Activated T-cell treated with anti-CD3 and anti-CD28 coated beads, Interleukin-2, amount 50 U/mL, for 72 hours (primary cell): Measurements from ENCODE around the gene HNRNPA0. TPM values are rescaled to one million over a fixed set of nuclear protein-coding genes. Genes with fewer than 3 reads are reported as not detected.
A peak's percentile ranks its signal among the peaks of the same experiment; 100 is the strongest.

Experiments
- ATAC-seq, 2 donors: fragments of 150-1000 bp; cut with Tn5 transposase; replicated peaks in 1 of 2; 2 replicates each; pipeline ENCODE4 v1.10.0; 2021; ENCODE audit warnings: moderate library complexity in 2 of 2, mild to moderate bottlenecking in 1 of 2
- DNase-seq, 2 donors: peaks; one replicate each; pipeline ENCODE4 v3.0.0; 2021 to 2022; ENCODE audit warnings: mixed read lengths in 1 of 2
- H3K27ac Mint-ChIP-seq: one replicate; pipeline ENCODE4 v1.8.0; 2022; ENCODE audit warnings: mild to moderate bottlenecking, moderate library complexity, mixed read lengths
- H3K27me3 Mint-ChIP-seq: one replicate; pipeline ENCODE4 v1.8.0; 2022; ENCODE audit warnings: low read depth, mixed read lengths
- H3K36me3 Mint-ChIP-seq, 2 donors: one replicate each; pipeline ENCODE4 v1.8.0; 2022; ENCODE audit warnings: mixed read lengths in 2 of 2, mild to moderate bottlenecking in 1 of 2; ENCODE audit not compliant: insufficient read depth in 2 of 2
- H3K4me1 Mint-ChIP-seq: one replicate; pipeline ENCODE4 v1.8.0; 2022; ENCODE audit warnings: low read depth, mixed read lengths
- H3K4me3 Mint-ChIP-seq, 2 donors: one replicate each; pipeline ENCODE4 v1.8.0; 2022; ENCODE audit warnings: mild to moderate bottlenecking in 2 of 2, mixed read lengths in 2 of 2, moderate library complexity in 2 of 2
- H3K9me3 Mint-ChIP-seq, 2 donors: one replicate each; pipeline ENCODE4 v1.8.0; 2022; ENCODE audit warnings: mixed read lengths in 2 of 2
- total RNA-seq, 2 donors: library from RNA; stranded (reverse); gene quantifications; one replicate each; pipeline ENCODE4 v1.2.3, GENCODE V29; 2022

The HNRNPA0 gene
- total RNA-seq, 2 donors from 2014 or later = 36.3 to 38.2 TPM

DNA sequence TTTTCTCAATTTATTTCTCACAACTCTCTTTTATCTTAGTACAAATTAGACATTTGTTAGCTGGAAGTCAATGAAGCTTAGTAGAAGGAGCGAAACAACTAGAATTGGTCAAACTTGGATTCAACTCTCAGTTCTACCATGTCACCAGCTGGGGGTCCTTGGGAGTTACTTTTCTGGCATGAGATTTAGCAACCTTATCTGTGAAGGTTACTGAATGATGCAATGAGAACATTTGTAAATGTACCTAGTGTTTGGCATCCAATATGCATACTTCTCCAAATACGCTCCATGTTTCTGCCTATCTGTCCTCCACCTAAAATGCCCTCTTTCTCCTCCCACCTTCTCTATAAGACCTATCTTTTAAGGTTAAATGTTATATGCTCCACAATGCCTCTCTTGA lies 6.3 kb downstream of the HNRNPA0 start:
- DNase-seq = no peak
- Mint-ChIP-seq H3K27ac (no peak overlapping the region), H3K4me3 (no peak overlapping the region), H3K36me3 (peaks cover 8 to 16% of the 10 kb centered on the region in 2 donors), H3K9me3 (no peaks in the 10 kb centered on the region), H3K4me1 (peaks cover 24% of the 10 kb centered on the region), H3K27me3 (no peaks in the 10 kb centered on the region)
- ATAC-seq = no peak

DNA sequence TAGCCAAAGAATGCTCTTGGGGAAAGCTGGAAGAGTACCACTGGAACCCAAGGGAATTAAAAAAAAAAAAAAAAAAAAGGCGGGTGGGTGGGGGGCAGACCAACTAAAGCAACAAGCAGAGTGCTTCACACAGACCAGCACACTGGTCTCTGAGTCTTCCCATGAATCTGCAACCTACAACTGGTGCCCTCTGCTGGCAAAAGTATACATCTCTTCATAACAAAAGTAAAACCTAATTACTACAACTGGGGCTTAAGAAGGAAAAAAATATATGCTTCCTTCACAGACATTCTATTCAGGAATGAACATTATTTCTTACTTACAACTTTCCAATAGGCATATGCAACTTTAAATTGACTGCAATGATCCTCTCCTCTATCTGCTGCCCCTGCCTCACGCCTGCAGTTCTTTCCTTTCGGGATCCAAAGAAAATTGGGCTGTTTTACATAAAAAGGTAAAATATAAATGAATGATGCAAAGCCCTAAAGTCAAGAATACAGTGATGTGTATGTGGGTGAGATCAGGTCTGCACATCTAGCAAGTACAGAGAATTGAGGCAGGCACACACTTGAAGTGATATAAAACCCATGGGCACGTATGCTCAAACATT lies 11.0 kb downstream of the HNRNPA0 start:
- H3K27ac Mint-ChIP-seq = no peak overlapping the region
- H3K4me1 Mint-ChIP-seq = peaks cover 17% of the 10 kb centered on the region
- peaks cover 0 to 8% of the 10 kb centered on the region in 2 donors for H3K36me3 Mint-ChIP-seq
- peaks cover 0 to 2% of the 10 kb centered on the region in 2 donors for H3K9me3 Mint-ChIP-seq
- peak; percentile 63 for DNase-seq
- H3K27me3 Mint-ChIP-seq = no peaks in the 10 kb centered on the region
- peak; percentile 81 to 82 for ATAC-seq
- H3K4me3 Mint-ChIP-seq = no peak overlapping the region

GRCh38 chr5:137741718-137742117 lies 12.4 kb downstream of the HNRNPA0 start:
- Mint-ChIP-seq H3K36me3 (peaks cover 4 to 14% of the 10 kb centered on the region in 2 donors), H3K27me3 (no peaks in the 10 kb centered on the region)

DNA sequence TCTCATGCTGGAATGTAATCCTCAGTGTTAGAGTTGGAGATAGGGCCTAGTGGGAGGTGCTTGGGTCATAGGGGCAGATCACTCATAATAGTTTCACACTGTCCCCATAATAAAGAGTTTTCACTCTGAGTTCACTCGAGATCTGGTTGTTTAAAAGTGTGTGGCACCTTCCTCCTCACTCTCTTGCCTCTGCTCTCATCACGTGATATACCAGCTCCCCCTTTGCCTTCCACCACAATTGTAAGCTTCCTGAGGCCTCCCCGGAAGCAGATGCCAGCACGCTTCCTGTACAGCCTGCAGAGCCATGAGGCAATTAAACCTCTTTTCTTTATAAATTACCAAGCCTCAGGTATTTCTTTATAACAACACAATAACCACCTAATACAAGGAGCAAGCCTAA lies 14.4 kb downstream of the HNRNPA0 start:
- Mint-ChIP-seq H3K27ac (no peak overlapping the region), H3K27me3 (no peaks in the 10 kb centered on the region), H3K4me3 (no peak overlapping the region), H3K9me3 (peaks cover 3% of the 10 kb centered on the region in 2 donors), H3K36me3 (peaks cover 4 to 14% of the 10 kb centered on the region in 2 donors), H3K4me1 (peaks cover 17% of the 10 kb centered on the region)
- ATAC-seq (no peak), DNase-seq (no peak)

More at GRCh38 chr5:137741718-137742117, 12.4 kb downstream of the HNRNPA0 start:
- Mint-ChIP-seq H3K9me3 (peaks cover 3% of the 10 kb centered on the region in 2 donors), H3K27ac (no peak overlapping the region), H3K4me1 (peaks cover 17% of the 10 kb centered on the region), H3K4me3 (no peak overlapping the region)
- ATAC-seq (no peak), DNase-seq (no peak)

DNA sequence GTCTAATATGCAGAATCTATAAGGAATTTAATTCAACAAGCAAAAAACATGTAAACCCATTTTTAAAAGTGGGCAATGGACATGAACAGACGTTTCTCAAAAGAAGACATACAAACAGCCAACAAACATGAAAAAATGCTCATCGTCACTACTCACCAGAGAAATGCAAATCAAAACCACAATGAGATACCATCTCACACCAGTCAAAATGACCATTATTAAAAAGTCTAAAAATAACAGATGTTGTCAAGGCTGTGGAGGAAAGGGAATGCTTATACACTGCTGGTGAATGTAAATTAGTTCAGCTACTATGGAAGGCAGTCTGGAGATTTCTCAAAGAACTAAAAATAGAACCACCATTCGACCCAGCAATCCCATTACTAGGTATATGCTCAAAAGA lies 15.2 kb downstream of the HNRNPA0 start:
- ATAC-seq = no peak
- H3K4me1 Mint-ChIP-seq = peaks cover 17% of the 10 kb centered on the region
- H3K27ac Mint-ChIP-seq = no peak overlapping the region
- H3K9me3 Mint-ChIP-seq = peaks cover 3% of the 10 kb centered on the region in 2 donors
- H3K4me3 Mint-ChIP-seq = no peak overlapping the region
- H3K27me3 Mint-ChIP-seq = no peaks in the 10 kb centered on the region
- peaks cover 4 to 14% of the 10 kb centered on the region in 2 donors for H3K36me3 Mint-ChIP-seq
- no peak for DNase-seq

DNA sequence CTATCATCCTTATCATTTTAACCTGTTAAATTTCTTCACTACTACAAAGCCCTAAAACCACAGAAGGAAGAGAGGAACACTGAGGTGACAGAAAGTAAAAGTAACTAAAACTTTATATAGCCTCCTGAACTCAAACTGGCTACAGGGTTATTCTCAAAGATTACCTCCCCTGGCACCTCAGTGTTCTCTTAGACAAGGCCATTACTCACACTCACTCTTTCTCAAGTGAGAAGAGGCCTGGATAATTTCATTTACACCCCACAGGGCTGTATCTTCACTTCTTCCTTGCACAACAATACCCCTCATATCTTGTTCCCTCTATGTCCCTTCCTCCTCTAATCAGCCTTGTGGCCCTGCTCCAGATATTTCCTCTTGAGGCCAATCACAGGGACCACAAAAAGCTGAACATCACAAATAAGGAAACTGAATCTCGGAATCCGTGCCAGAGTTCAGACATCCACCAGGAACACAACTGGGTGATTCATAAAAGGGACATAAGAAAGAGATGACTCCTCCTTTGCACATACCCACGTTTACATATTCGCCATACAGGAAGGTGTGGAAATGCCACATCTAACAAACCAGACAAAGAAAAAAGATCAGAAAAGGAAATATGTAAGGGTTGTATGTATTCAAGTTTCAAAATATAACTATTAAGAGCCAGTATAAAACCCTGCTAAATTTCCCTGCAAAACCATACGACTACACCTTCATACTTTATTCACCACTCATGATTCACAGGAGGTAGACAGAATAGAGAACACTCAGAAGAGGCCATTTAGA lies 16.6 kb downstream of the HNRNPA0 start:
- H3K36me3 Mint-ChIP-seq = peaks cover 4 to 14% of the 10 kb centered on the region in 2 donors
- H3K4me3 Mint-ChIP-seq = no peak overlapping the region
- H3K9me3 Mint-ChIP-seq = peaks cover 3% of the 10 kb centered on the region in 2 donors
- peak; percentile 11 to 39 for DNase-seq
- H3K27me3 Mint-ChIP-seq = no peaks in the 10 kb centered on the region
- H3K4me1 Mint-ChIP-seq = peaks cover 17% of the 10 kb centered on the region
- H3K27ac Mint-ChIP-seq = peak overlapping the region; percentile 74
- peak; percentile 73 to 74 for ATAC-seq

DNA sequence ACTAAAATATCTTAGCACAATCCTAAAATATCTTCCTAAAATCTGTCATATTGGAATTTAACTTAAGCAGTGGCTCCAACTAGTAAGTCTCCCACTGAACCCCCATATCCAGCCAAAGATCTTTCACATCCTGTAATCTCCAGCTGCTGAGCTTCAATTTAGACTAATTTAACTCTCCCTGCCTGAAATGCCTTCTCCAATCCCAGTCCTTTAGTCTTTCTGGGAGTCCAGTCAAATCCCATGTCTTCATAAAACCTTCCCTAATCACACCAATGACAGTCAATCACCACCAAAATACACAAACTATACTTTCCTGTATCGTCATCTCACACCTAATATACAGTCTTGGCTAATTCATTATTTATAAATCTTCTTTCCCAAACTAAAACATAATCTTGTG lies 17.7 kb downstream of the HNRNPA0 start:
- Mint-ChIP-seq H3K4me3 (no peak overlapping the region), H3K36me3 (peaks cover 4 to 14% of the 10 kb centered on the region in 2 donors), H3K4me1 (peaks cover 25% of the 10 kb centered on the region), H3K9me3 (peaks cover 3% of the 10 kb centered on the region in 2 donors), H3K27me3 (no peaks in the 10 kb centered on the region), H3K27ac (no peak overlapping the region)
- ATAC-seq (no peak), DNase-seq (no peak)

DNA sequence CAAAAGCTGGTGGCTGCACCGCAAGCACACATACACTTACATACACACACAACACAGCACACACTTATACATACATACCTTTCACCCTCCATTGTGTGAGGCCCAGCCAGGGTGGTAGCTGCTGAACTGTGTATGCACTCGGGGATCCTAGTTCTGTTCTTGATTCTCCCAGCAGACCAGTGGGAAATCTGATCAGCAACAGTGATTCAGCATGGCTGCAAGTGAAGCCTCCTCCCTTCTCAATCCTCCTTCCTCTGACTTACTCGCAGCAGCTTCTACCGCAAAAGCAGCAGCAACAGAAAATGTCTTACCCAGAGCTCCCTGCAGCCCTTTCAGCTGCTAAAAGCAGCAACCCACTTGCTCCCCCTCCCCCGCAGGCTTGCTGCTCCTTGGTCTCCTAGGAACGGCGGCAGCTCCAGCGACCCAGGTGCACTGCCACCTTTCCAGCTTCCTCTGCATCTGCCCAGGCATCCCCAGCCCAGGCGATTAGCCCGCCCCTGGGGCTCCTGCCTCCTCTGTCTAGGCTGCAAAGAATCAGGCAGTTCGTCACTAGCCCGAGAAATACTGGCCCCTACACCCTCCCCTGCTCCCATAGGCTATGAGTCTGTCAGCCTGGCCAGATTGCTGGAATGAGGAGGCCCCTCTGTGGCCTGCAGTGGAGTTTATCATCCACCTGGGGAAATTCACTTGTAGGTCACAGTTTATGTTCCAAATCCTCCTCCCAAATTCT lies 18.4 kb downstream of the HNRNPA0 start, which contains the start of gene KLHL3:
Gene KLHL3, minus strand, starts transcription at position 535 of the 730 bp plus-strand sequence. Its CDS starts 443 bp downstream, at position 92.
- peak; percentile 36 to 46 for ATAC-seq
- Mint-ChIP-seq H3K4me3 (no peak within 1 kb of the TSS), H3K4me1 (peaks cover 33% of the 10 kb centered on the region), H3K36me3 (peaks cover 4 to 14% of the 10 kb centered on the region in 2 donors), H3K9me3 (peaks cover 3% of the 10 kb centered on the region in 2 donors), H3K27ac (no peak within 1 kb of the TSS), H3K27me3 (no peaks in the 10 kb centered on the region)
- peak; percentile 23 to 41 for DNase-seq

DNA sequence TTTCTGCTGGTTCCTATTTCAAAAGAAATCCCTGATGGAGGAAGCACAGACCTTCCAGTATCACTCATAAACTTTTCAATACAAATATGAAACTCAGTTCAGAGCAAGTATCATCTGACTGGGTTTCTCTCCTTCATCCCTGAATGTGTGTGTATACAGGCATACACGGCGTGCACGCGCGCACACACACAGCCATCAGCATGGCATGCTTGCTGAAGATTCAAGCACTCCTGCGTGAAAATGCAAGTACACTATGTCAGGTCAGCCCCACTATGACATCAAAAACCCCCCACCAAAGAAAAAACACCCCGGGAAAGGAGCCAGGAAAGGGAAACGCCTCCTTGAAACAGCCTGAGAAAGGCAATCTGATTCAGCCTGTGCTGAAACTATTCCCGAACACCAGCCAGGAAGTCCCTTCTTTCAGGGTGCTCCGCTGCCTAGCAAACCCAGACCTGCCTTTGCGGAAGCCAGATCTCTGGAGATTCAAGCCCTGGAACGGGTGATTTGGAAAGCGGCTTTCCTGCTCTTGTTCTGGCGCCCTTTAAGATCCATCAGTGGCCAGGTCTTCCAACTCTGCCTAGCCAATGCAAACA lies 19.1 kb downstream of the HNRNPA0 start:
- peaks cover 39% of the 10 kb centered on the region for H3K4me1 Mint-ChIP-seq
- ATAC-seq (peak; percentile 15), DNase-seq (peak in 1 of 2 donors; percentile 10)
- peaks cover 3% of the 10 kb centered on the region in 2 donors for H3K9me3 Mint-ChIP-seq
- no peaks in the 10 kb centered on the region for H3K27me3 Mint-ChIP-seq
- no peak overlapping the region for H3K27ac Mint-ChIP-seq
- peaks cover 4 to 14% of the 10 kb centered on the region in 2 donors for H3K36me3 Mint-ChIP-seq
- H3K4me3 Mint-ChIP-seq = no peak overlapping the region

DNA sequence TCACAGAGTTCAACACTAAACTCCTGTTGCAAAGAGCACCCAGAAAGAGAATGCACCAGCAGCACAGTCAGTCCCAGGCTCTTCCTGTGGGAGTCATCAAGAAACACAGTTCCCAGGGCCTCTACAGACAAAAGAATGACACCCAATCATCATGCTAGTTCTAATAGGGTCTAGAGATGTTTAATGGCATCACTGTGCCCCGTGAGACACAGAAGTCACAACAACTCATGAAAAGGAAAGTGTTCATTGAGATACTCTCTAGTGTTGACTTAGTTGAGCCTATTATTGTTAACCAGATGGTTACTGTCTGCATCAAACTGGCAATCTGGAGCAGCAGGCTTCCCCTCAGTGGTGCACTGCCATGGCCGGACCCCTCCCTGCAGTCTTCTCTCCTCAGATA lies 19.8 kb downstream of the HNRNPA0 start:
- peaks cover 4 to 12% of the 10 kb centered on the region in 2 donors for H3K36me3 Mint-ChIP-seq
- H3K27me3 Mint-ChIP-seq = no peaks in the 10 kb centered on the region
- no peak overlapping the region for H3K4me3 Mint-ChIP-seq
- H3K27ac Mint-ChIP-seq = no peak overlapping the region
- peaks cover 35% of the 10 kb centered on the region for H3K4me1 Mint-ChIP-seq
- DNase-seq (no peak), ATAC-seq (no peak)
- H3K9me3 Mint-ChIP-seq = peaks cover 1 to 3% of the 10 kb centered on the region in 2 donors

DNA sequence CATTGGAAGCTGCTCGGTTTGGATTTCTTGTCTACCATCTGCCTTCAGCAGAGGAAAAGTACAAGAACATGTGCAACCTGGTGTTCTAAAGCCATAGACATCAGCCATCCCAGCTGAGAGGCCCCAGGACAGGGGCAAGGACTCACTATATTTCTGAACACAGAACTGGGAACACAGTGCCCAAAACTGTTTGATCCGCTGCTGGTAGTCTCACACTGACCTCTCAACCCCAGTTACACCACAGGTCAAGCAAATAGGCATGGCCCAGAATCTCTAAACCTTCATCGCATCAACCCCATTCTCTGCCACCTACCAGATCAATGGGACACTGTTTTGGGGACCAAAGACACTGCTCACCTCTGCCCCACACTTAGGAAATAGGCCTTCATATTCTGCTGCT lies 20.2 kb downstream of the HNRNPA0 start:
- Mint-ChIP-seq H3K4me3 (no peak overlapping the region), H3K9me3 (peaks cover 1 to 3% of the 10 kb centered on the region in 2 donors), H3K36me3 (peaks cover 4 to 10% of the 10 kb centered on the region in 2 donors), H3K27ac (no peak overlapping the region), H3K4me1 (peaks cover 31% of the 10 kb centered on the region), H3K27me3 (no peaks in the 10 kb centered on the region)
- ATAC-seq (no peak), DNase-seq (no peak)

DNA sequence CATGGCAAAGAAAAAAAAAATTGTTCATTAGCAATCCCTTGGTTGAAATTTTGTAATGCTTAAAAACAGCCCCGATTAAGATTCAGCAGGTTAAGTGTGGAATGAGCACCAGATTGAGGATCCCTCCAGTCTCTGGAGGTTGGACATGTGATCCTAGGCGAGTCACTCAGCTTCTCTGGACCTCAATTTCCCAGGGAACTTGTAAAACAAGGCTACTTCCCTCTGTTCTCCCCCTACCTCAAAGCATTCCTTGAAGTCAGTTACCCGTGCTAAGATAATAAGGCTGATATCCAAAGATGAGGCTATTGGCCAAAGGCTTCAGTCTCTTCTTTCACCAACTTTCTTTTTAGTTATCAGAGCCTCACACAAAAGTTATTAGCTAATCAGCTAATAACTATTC lies 21.2 kb downstream of the HNRNPA0 start:
- Mint-ChIP-seq H3K36me3 (peaks cover 3 to 5% of the 10 kb centered on the region in 2 donors), H3K27me3 (no peaks in the 10 kb centered on the region), H3K9me3 (peaks cover 1 to 2% of the 10 kb centered on the region in 2 donors), H3K4me1 (peaks cover 25% of the 10 kb centered on the region), H3K4me3 (no peak overlapping the region), H3K27ac (no peak overlapping the region)
- ATAC-seq = no peak
- DNase-seq = no peak
